Measurements from ENCODE around the gene PRSS16.
"Not testable (repeated sequence)": the region's sequence is repeated elsewhere in the genome, so short reads cannot be mapped to it uniquely, and the experiment has no call there.

DNA sequence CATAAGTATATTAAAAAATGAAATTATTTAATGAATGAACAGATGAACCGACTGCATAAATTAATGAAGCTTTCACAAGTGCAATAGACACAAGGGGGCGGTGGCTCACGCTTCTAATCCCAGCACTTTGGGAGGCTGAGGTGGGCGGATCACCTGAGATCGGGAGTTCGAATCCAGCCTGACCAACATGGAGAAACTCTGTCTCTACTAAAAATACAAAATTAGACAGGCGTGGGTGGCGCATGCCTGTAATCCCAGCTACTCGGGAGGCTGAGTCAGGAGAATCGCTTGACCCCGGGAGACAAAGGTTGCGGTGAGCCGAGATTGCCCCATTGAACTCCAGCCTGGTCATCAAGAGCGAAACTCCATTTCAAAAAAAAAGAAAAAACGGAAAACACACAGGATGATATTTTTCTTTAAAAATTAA is 34.4 kb upstream of the PRSS16 start:
- TF ChIP-seq, protein P1, sequence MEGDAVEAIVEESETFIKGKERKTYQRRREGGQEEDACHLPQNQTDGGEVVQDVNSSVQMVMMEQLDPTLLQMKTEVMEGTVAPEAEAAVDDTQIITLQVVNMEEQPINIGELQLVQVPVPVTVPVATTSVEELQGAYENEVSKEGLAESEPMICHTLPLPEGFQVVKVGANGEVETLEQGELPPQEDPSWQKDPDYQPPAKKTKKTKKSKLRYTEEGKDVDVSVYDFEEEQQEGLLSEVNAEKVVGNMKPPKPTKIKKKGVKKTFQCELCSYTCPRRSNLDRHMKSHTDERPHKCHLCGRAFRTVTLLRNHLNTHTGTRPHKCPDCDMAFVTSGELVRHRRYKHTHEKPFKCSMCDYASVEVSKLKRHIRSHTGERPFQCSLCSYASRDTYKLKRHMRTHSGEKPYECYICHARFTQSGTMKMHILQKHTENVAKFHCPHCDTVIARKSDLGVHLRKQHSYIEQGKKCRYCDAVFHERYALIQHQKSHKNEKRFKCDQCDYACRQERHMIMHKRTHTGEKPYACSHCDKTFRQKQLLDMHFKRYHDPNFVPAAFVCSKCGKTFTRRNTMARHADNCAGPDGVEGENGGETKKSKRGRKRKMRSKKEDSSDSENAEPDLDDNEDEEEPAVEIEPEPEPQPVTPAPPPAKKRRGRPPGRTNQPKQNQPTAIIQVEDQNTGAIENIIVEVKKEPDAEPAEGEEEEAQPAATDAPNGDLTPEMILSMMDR (conservative IDR thresholded peaks at IDR 0.05; ENCODE audit: low read depth in 2 of 2), result peak; percentile 45 to 56
- not testable (repeated sequence) for TF ChIP-seq EZH2phosphoT487 (IDR thresholded peaks at IDR 0.05; ENCODE audit: unreplicated experiment); POLR2AphosphoS5 (IDR thresholded peaks at IDR 0.05; ENCODE audit: low read depth); EZH2 (IDR thresholded peaks at IDR 0.05; ENCODE audit: low read depth, unreplicated experiment); CREB1 (CRISPR knock-in tag; IDR thresholded peaks at IDR 0.05; ENCODE audit: low read depth); STAT1 (IDR thresholded peaks at IDR 0.05; ENCODE audit: unreplicated experiment); ZNF331 (CRISPR knock-in tag; IDR thresholded peaks at IDR 0.05; ENCODE audit: low read depth); ZNF114 (CRISPR knock-in tag; IDR thresholded peaks at IDR 0.05); JUNB (IDR thresholded peaks at IDR 0.05; ENCODE audit: unreplicated experiment); NANOG (IDR thresholded peaks at IDR 0.05; ENCODE audit: borderline replicate concordance)
- TF ChIP-seq, protein P2, sequence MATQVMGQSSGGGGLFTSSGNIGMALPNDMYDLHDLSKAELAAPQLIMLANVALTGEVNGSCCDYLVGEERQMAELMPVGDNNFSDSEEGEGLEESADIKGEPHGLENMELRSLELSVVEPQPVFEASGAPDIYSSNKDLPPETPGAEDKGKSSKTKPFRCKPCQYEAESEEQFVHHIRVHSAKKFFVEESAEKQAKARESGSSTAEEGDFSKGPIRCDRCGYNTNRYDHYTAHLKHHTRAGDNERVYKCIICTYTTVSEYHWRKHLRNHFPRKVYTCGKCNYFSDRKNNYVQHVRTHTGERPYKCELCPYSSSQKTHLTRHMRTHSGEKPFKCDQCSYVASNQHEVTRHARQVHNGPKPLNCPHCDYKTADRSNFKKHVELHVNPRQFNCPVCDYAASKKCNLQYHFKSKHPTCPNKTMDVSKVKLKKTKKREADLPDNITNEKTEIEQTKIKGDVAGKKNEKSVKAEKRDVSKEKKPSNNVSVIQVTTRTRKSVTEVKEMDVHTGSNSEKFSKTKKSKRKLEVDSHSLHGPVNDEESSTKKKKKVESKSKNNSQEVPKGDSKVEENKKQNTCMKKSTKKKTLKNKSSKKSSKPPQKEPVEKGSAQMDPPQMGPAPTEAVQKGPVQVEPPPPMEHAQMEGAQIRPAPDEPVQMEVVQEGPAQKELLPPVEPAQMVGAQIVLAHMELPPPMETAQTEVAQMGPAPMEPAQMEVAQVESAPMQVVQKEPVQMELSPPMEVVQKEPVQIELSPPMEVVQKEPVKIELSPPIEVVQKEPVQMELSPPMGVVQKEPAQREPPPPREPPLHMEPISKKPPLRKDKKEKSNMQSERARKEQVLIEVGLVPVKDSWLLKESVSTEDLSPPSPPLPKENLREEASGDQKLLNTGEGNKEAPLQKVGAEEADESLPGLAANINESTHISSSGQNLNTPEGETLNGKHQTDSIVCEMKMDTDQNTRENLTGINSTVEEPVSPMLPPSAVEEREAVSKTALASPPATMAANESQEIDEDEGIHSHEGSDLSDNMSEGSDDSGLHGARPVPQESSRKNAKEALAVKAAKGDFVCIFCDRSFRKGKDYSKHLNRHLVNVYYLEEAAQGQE (IDR thresholded peaks at IDR 0.05; ENCODE audit: unreplicated experiment), result not testable (repeated sequence)
